OCI-LY7 (cell line): ENCODE measurements around the gene PRRT4. TPM values are rescaled to one million over a fixed set of nuclear protein-coding genes. Genes with fewer than 3 reads are reported as not detected.

ENCODE experiments used
- BruUV-seq: library from RNA; stranded (reverse); fragments of 400-500 nt; replicated peaks from 2 replicates; lab custom pipeline; 2021; lab: Mats Ljungman, UMichigan
- CTCF ChIA-PET: fragments of 300-600 bp; sonication (Branson Sonifier 250); formaldehyde crosslinking; loops from one replicate; lab custom pipeline; 2022; ENCODE audit warnings: antibody characterized with exemption; ENCODE audit not compliant: unreplicated experiment; lab: Charles Lee
- POLR2A ChIA-PET: fragments of 300-600 bp; sonication (Branson Sonifier 250); formaldehyde crosslinking; loops from one replicate; lab custom pipeline; 2022; ENCODE audit warnings: antibody characterized with exemption; lab: Charles Lee
- DNase-seq: peaks from one replicate; pipeline ENCODE4 v3.0.0-alpha.2; 2015; ENCODE audit warnings: low spot score
- H2AFZ ChIP-seq: fragments of 200-600 bp; sonication (generic), shearing (Covaris generic); 2 replicates; pipeline ENCODE4 v1.6.1; 2014; ENCODE audit warnings: mild to moderate bottlenecking, antibody characterized with exemption, low read length, moderate library complexity
- H3K27ac ChIP-seq: fragments of 200-600 bp; sonication (generic); 2 replicates; pipeline ENCODE4 v1.5.1; 2014; ENCODE audit warnings: mixed run types, low read depth, mild to moderate bottlenecking, moderate library complexity, low read length, inconsistent platforms; ENCODE audit not compliant: poor library complexity, severe bottlenecking
- H3K36me3 ChIP-seq: fragments of 200-600 bp; sonication (generic); 2 replicates; pipeline ENCODE4 v1.6.1; 2014; ENCODE audit warnings: mild to moderate bottlenecking, antibody characterized with exemption, low read length, moderate library complexity, mixed read lengths; ENCODE audit not compliant: insufficient read depth
- H3K4me1 ChIP-seq: fragments of 200-600 bp; sonication (generic); 2 replicates; pipeline ENCODE4 v1.5.1; 2014; ENCODE audit warnings: mild to moderate bottlenecking, low read length; ENCODE audit not compliant: insufficient read depth, poor library complexity, severe bottlenecking
- H3K4me2 ChIP-seq: fragments of 200-600 bp; sonication (generic); 2 replicates; pipeline ENCODE4 v1.6.1; 2014; ENCODE audit warnings: mild to moderate bottlenecking, low read length
- H3K4me3 ChIP-seq: fragments of 200-600 bp; sonication (generic); 2 replicates; pipeline ENCODE4 v1.5.1; 2014; ENCODE audit warnings: mild to moderate bottlenecking, low read depth, low read length; ENCODE audit not compliant: poor library complexity, severe bottlenecking
- H3K79me2 ChIP-seq: fragments of 200-600 bp; sonication (generic); 2 replicates; pipeline ENCODE4 v1.6.1; 2016; ENCODE audit warnings: low read depth, mild to moderate bottlenecking, low read length, moderate library complexity, mixed read lengths; ENCODE audit not compliant: insufficient read depth
- H3K9me2 ChIP-seq: fragments of 200-600 bp; sonication (generic); 2 replicates; pipeline ENCODE4 v1.6.1; 2016; ENCODE audit warnings: mild to moderate bottlenecking, low read length, mixed read lengths; ENCODE audit not compliant: insufficient read depth
- H3K9me3 ChIP-seq: fragments of 200-600 bp; sonication (generic); 2 replicates; pipeline ENCODE4 v1.6.1; 2014; ENCODE audit warnings: mild to moderate bottlenecking, mixed run types, low read length, mixed read lengths
- H4K20me1 ChIP-seq: fragments of 200-600 bp; sonication (generic); 2 replicates; pipeline ENCODE4 v1.6.1; 2014; ENCODE audit warnings: mild to moderate bottlenecking, antibody characterized with exemption, low read length, moderate library complexity, mixed read lengths; ENCODE audit not compliant: insufficient read depth
- EZH2phosphoT487 ChIP-seq: fragments of 200-600 bp; sonication (generic); IDR thresholded peaks from 2 replicates; pipeline ENCODE4 v1.6.1; 2018; ENCODE audit warnings: low read depth, borderline replicate concordance, mild to moderate bottlenecking, mixed run types, antibody characterized with exemption, low read length, moderate library complexity, mixed read lengths
- intact Hi-C: fragments of 100-400 bp; cut with micrococcal nuclease; formaldehyde crosslinking; loops from one replicate; pipeline ENCODE4 v1.10.0; 2022; ENCODE audit not compliant: unreplicated experiment
- total RNA-seq, 2 experiments: library from RNA; depleted of rRNA in 1 of 2; stranded (reverse); fragments of >200 nt in 1 of 2; shearing (Covaris generic) in 1 of 2; gene quantifications; 2 replicates each; pipeline ENCODE4 v1.2.3, GENCODE V29; 2014 to 2022
- TF ChIP-seq, protein P1 (sequence below): fragments of 200-600 bp; sonication (generic); conservative IDR thresholded peaks from 2 replicates; pipeline ENCODE4 v1.5.1; 2014; ENCODE audit warnings: mild to moderate bottlenecking, antibody characterized with exemption, low read length, moderate library complexity, mixed read lengths

Gene PRRT4
- total RNA-seq, 2 experiments from 2014 or later, result not detected

DNA sequence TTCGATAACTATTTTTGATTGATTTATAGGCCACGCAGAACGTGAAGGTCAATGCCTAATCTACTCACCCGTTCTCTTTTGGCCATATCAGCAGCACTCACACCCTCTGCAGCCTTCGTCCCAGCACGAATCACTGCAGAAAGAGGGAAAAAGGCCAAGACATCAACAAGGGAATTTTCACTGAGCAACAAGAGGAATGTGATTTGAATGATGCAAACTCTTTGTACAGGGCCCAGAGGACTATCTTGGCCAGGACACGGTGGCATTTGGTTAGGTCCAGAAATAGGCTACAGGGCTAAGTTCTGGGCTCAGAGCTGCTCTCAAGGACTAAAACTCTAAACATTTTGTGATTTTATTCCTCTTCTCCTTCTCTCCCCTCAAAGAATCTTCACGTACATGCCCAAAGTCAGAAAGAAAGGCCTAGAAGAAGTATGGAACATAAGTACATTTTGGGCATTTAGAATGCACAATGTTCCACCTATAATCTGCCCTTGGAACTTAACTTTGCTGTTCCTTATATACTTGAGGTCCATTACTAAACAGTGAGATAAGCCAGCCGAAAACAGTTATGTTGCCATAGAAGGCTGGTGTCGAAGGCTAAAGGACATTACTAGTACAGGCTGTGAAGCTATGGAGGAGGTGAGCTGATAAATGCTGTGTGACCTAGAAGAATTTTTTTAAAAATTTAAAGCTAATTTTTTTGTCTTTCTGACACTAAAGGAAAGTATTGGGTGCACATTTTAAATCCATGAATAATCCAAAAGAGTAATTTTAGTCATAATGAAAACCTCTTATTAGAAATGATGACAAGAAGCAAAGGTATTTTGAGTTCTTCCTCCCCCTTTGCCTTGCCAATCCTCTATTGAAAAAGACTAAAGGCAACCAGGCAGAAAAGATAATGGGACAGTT lies 37.8 kb downstream of the PRRT4 start:
- no peak for DNase-seq
- no peak overlapping the region for H2AFZ ChIP-seq
- POLR2A ChIA-PET, result interaction anchor here (0.6 kb wide), 1 partner anchor 46 kb away, joined by 3 read pairs; no protein-coding TSS in a partner anchor
- H3K27ac ChIP-seq, result no peak overlapping the region
- TF ChIP-seq, protein P1, sequence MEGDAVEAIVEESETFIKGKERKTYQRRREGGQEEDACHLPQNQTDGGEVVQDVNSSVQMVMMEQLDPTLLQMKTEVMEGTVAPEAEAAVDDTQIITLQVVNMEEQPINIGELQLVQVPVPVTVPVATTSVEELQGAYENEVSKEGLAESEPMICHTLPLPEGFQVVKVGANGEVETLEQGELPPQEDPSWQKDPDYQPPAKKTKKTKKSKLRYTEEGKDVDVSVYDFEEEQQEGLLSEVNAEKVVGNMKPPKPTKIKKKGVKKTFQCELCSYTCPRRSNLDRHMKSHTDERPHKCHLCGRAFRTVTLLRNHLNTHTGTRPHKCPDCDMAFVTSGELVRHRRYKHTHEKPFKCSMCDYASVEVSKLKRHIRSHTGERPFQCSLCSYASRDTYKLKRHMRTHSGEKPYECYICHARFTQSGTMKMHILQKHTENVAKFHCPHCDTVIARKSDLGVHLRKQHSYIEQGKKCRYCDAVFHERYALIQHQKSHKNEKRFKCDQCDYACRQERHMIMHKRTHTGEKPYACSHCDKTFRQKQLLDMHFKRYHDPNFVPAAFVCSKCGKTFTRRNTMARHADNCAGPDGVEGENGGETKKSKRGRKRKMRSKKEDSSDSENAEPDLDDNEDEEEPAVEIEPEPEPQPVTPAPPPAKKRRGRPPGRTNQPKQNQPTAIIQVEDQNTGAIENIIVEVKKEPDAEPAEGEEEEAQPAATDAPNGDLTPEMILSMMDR, result no peak
- no peak for TF ChIP-seq EZH2phosphoT487
- H3K4me3 ChIP-seq, result no peak overlapping the region
- CTCF ChIA-PET, result no interaction called here
- no peaks in the 10 kb centered on the region for H3K9me2 ChIP-seq
- H3K4me2 ChIP-seq, result no peak overlapping the region
- BruUV-seq, result no TSS peak
- no peaks in the 10 kb centered on the region; the same call in 1 of the 2 replicates for H4K20me1 ChIP-seq
- no peaks in the 10 kb centered on the region for H3K9me3 ChIP-seq
- H3K36me3 ChIP-seq, result peaks cover 98% of the 10 kb centered on the region
- intact Hi-C loops, result no loop called here
- no peaks in the 10 kb centered on the region for H3K79me2 ChIP-seq
- no peaks in the 10 kb centered on the region for H3K4me1 ChIP-seq

DNA sequence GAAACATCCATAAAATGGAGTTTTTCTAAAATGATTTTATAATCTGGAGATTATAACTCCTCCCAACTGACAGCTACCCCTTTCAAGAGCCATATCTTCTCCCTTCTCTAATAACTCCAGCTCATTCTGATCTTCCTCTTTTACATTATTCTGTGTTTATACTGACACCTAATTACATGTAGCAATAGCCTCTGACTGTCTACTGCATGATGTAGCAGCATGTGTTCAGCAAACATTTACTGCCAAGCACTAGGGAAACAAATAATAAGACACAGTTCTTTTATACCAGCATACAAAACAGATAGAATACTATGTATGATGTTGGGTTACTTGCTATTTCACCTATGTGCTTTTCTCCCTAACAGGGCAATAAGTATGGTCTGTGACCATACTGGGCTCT lies 38.5 kb downstream of the PRRT4 start:
- Histone ChIP-seq H3K4me1 (no peaks in the 10 kb centered on the region), H3K79me2 (no peaks in the 10 kb centered on the region), H3K4me2 (no peak overlapping the region), H3K4me3 (no peak overlapping the region), H3K9me2 (no peaks in the 10 kb centered on the region), H2AFZ (no peak overlapping the region), H3K27ac (no peak overlapping the region), H4K20me1 (no peaks in the 10 kb centered on the region; the same call in 1 of the 2 replicates), H3K9me3 (no peaks in the 10 kb centered on the region), H3K36me3 (peaks cover 98% of the 10 kb centered on the region)
- ChIA-PET POLR2A (interaction anchor here (0.6 to 1.1 kb wide), 2 partner anchors 8 to 277 kb away, joined by 3 to 6 read pairs; no protein-coding TSS in a partner anchor), CTCF (no interaction called here)
- intact Hi-C loops, result no loop called here
- DNase-seq, result no peak
- TF ChIP-seq, protein P1, result no peak
- BruUV-seq, result no TSS peak
